ENCODE measurements around the gene PBXIP1.
"Not testable (repeated sequence)": the region's sequence is repeated elsewhere in the genome, so short reads cannot be mapped to it uniquely, and the experiment has no call there.

Gene PBXIP1

DNA sequence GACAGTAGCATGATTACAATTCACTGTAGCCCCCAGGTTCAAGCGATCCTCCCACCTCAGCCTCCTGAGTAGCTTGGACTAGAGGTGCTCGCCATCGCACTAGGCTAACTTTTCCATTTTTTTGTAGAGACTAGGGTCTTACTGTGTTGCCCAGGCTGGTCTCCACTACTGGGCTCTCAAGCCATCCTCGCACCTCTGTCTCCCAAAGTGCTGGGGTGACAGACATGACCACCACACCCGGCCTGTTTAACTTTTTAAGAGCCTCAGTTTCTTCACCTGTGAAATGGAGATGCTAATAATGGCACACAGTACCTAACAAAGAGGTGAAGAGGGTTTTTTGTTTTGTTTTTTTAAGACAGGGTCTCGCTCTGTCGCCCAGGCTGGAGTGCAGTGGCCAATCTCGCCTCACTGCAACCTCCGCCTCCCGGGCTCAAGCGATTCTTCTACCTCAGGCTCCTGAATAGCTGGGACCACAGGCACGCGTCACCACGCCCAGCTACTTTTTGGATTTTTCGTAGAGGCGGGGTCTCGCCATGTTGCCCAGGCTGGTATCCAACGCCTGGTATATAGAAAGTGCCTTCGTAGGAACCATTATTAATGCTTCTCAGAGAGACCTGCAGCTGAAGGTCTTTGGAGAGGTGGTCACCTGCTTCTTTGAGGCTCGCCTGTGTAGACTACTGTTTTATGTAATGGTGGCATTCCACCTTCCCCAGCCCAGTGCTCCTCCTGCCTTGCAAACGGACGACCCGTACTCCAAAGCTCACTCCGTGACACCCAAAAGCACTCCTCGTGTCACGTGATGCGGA is 19.9 kb downstream of the PBXIP1 start:
- no peak for DNase-seq

DNA sequence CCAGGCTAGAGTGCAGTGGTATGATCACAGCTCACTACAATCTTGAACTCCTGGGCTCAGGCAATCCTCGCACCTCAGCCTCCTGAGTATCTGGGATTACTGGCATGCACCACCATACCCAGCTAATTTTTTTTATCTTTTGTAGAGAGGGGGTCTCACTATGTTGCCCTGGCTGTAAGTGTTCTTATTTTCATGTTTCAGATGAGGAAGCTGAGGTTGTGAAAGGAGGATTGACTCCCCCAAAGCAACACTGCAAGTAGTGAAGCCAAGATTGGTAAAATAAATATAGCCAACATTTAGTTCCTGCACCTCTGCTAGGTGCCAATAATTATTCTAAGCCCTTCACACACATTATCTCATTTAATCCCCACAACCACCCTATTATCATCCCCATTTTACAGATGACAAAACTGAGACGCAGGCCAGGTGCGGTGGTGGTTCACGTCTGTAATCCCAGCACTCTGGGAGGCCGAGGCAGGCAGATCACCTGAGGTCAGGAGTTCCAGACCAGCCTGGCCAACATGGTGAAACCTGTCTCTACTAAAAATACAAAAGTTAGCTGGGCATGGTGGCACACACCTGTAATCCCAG is 21.4 kb downstream of the PBXIP1 start:
- no peak for DNase-seq

DNA sequence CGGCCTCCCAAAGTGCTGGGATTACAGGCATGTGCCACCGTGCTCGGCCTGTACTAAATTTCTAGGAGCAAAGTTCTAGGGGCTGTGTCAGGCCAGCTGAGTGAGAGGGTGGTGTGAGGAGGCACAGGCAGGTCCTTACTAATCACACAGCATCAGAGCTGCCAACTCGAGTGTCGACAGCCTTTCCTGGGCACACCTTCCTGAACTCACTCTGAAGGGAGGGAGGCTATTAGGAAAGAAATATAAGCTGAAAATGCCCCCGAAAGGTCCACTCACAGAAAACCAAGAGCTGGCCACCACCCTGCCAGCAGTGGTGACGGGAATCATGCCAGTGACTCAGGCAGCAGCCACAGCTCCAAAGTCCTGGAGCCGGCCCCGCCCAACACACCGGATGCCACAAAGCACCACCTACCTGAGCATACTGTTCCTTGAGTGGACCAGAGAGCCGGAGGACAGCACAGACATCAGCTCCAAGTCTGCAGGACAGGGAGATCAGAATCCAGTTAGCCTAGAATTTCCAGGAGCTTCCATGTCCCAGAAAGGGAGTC is 23.9 kb downstream of the PBXIP1 start:
- DNase-seq = no peak

DNA sequence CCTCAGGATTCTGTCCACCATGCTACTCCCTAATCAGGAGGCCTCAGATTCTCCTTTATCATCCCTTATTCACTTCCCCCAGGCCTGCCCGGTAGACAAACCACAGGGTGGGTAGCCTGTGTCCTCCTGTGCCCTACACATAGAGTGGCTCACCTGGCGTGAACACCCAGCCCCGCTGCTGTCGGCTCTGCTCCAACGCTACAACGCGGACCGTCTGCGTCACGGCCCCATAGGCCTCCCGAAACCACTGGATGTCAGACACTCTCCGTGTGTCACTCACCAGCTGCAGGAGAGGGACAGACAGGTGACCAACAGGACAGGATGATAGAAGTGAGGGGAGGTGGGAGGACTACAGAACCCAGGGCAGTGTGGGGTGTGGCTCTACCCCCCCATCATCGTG is 29.7 kb downstream of the PBXIP1 start:
- no peak for DNase-seq

DNA sequence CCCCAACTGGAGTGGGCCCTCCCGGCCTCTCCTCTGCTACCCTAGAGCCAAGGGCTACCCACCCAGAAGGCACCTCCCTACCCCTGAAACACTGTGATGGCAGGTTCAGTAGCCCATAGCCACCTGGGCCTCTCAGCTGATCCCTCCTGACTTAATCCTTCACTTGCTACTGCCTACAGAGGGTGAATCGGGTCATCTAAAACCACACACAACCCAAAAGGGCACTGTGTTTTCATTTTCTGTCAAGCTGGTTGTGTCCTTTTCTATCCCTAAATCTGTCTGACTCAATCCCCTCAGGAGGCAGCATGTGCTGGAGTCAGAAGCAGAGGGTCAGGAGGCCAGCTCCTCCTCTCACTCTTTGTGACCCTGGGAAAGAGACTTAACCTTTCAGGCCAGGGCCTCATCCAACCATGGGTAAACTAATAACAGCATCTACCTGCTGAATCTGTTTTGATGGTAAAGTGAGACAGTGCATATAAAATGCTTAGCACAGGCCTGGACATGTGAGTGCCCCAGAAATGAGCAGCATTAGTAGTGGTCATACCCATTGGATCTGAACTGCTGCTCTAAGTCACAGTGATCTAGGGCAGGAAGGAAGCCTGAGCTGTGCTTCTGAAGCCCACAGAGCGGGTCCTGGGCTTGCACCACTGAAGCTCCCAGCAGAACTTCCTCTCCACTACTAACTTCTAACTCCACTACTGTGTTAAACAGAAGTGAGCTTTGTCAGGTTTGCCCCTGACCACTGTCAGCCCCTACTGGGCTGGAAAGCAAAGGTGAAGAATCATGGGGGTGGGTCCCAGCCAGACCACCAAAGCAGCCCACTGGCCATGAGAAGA is 30.3 kb downstream of the PBXIP1 start:
- DNase-seq = no peak

DNA sequence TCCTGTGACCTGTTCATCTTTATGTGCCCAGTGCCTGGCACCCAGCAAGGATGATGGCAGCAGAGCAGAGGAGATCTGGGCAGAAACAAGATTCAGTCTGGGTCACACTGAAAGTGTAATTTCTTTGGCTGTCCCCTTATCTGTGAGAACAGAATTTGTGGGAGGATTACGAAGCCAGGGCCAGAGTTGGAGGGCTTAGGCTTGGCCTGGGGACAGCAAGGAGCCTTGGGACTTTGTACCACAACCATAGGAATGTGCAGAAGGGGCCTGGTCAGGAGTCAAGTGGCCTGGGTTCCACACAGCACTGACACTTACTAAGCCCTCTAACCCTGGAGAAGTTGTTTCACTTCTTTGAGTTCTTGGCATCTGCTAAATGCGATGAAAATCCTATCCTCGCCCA is 32.2 kb downstream of the PBXIP1 start:
- DNase-seq = no peak

DNA sequence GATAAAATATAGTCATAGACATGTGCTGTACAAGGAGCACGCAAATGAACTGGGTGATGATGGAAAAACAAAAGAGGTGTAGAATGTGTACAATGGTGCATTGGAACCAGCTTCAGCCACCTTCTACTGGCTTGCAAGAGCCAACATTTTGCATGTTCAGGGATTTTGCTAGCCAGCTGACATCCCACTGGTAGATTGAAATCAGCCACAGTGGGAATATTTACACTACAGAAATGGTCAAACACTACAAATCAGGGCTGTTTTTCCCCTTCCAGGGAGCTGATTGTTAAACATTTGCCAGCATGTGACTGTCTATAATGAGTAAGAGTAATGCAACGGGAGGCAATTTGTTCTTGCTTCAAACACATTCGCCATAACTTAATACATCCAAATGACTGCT is 42.6 kb downstream of the PBXIP1 start:
- DNase-seq = no peak

DNA sequence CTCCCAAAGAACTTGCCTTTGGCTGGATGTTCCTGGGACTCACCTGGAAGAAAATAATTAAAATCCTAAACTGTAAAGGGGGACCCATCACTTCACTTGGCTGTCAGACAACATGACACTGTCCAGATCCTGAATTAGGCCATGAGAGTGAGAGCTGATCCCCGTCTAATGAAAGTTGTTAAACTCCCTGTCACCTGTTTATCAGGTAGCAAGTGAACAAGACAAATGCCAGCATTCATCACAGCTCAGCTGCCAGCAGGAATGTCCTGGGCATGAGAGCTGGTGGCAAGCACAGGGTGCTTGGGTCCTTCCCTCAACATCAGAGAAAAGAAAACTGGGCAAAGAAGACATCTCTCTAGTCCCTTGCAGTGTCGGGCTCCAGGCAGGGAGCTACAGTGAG is 43.1 kb downstream of the PBXIP1 start:
- no peak for DNase-seq

DNA sequence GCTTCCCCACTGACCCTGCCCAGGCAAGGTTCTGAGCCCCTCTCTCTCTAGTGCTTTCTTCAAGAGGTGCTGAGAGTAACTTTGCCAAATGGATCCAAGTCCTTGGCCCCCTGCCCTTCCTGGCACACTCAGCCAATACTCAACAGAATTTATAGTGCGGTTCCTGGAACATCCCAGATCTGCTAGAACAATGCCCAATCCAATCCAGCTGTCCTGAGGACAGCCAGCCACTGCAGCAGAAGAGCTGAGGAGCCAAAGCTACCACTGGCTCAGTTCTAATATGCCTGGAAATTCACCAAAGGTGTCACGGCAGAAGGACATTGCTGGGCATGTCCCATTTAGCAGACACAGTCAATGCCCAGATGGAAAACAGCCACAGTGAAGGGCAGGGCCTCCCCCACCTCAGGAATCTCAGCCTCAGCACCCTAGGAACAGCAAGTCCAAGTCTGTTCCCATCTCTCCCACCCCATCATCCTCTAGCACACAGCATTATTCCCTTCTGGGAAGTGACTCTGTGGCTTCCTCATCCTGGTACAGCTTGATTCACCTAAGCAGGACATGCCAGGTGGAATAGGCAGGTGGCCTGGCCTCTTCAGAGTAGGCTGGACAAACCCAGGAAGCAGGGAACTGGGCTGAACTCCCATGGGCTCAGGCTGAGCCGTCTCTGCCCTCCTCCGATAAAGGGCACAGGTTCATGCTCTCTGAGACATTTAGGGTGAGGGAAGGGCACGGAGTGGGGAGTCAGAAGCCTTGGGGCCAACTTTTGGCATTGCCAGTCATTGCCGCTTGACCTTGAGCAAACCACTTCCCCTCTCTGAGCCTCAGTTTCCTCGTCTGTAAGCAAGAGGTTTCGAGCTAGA is 44.0 kb downstream of the PBXIP1 start:
- DNase-seq = no peak

DNA sequence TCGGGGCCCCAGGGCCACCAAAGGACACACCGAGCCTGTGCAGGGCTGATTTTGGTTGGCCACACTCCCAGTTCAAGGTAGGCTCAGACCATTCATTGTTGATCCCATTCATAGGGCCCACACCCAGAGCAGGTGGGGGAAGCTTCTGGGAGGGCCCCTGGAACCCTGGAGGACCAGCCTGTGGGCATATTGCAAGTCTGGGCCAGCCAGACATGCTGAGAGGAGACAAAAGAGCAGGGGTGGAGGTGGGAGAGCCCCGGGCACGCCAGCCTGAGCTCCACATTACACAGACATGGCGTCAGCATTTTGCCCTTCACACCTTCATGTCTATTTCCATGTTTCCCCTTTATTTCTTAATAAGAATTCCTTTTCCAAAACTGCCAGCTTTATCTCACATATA is 45.0 kb downstream of the PBXIP1 start:
- DNase-seq = no peak

DNA sequence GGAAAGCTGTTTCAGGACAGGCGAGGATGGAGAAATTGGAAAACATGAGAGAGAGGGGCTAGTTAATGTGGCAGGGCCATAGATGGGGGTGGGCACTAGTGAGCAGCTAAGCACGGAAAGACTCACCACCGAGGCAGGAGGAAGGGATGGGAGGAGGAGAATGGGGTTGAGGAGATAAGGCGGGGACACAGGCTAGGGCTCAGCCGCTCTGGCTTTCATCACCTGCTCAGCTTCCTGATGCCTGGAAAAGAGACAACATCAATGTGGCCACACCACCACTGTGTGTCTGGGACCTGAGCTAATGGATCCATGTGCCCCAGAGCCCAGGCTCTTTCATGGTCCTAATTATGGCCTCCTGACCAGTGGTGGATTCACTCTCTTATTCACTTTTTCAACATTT is 47.0 kb downstream of the PBXIP1 start:
- DNase-seq = no peak

DNA sequence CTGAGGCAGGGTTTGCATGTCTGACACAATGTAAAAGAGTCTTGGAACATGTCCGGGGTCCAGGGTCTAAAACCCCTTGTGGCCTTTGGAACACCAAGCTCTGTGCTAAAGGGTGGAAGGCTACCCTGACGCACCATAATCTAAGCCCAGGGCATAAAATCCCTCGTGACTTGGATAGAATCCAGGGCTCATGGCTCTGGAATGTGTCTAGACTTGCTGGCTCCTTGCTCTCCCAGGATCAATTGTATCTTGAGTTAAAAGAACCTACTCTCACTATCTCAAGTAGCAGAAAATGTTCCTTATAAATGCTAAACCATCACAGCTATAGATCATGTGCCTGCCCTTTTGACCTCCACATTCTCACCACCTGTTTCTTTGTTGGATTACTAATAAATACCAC is 47.8 kb downstream of the PBXIP1 start:
- not testable (repeated sequence) for DNase-seq

DNA sequence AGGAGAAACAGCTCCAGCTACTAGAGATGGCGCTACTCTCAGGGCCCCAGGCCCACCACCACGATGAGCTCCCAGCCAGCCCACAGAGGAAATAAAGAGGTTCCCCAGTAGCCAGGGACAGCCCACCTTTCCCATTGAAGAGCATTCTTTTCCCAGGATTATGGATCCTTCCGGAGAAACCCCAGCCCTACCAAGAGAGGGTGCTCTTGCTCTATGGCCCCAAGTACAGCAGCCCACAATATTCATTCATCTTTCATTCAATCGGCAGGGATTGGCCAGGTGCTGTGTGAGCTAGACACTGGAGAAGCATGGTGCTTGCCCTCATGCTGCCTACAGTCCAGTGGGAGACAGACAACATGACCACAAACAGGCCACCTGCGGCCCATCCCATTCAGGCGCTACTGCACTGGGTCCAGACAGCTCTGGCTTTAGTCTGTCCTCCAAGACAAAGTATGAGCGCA is 49.2 kb downstream of the PBXIP1 start:
- DNase-seq = no peak

DNA sequence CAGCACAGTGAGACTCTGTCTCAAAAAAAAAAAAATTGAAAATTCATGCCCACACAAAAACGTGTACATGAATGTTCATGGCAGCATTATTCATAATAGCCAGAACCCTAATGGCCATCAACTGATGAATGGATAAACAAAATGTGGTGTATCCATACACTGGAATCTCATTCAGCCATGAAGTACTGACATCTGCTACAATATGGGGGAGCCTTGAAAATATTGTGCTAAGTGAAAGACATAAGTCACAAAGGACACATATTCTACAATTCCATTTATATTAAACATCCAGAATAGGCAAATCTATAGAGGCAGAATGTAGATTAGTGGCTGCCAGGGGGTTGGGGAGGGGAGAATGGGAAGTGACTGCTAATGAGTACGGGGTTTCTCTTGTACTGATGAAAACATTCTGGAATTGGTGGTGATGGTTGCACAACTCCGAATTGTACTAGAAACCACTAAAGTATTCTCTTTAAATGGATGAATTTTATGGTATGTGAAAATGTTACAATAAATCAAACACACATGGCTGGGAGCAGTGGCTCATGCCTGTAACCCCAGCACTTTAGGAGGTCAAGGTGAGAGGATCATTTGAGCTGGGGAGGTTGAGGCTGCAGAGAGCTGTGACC is 52.8 kb downstream of the PBXIP1 start:
- no peak for DNase-seq

DNA sequence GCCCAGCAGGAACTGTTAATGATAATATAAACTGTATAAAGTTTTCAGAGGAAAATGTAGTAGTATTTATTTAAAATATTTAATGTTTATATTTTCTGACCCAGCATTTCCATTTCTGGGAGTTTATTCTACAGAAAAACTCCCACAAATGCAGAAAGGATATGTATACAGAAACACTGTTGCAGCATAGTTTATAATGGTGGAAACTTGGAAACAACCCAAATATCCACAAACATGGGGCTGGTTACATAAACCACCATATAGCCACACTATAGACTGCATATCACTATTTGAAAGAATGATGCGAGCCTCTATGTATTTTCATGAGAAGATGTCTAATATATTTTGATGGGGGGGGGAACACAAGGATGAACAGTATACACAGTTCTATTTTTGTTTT is 54.3 kb downstream of the PBXIP1 start:
- DNase-seq = no peak

DNA sequence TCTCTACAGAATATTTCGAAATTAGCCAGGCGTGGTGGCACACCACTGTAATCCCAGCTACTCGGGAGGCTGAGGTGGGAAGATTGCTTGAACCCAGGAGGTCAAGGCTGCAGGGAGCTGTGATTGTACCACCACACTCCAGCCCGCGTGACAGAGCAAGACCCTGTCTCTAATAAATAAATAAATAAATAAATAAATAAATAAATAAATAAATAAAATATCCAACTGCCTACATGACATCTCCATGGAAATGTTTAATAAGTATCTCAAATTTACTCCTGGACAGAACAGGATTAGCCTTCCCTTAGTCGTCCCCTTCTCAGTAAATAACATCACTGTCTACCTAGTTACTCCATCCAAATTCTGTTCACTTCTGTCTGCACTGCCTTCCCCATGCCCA is 56.9 kb downstream of the PBXIP1 start:
- DNase-seq = no peak

DNA sequence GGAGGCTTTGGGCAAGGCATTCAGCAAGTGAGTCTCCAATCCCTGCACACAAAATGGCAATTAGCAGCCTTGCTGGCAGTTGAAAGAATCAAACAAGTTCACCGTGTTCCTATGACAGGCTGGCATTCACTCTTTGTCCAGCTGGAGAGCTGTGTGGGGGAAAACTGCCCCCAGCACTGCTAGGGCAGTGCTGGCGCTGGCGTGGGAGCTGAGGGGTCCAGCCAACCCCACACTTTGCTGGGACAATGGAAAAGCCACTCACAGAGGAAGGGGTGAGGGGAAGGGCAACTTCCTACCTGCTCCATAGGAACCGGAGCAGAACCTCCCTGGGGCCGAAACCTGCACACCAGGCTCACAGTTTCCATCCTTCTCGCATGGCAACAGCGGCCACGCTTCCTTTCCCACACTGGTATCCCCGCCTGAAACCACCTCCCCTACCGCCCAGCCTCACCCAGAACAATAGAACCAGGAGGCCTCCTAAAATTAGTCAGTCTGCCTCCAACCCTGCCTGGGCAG is 59.1 kb downstream of the PBXIP1 start:
- DNase-seq = peak; percentile 25

DNA sequence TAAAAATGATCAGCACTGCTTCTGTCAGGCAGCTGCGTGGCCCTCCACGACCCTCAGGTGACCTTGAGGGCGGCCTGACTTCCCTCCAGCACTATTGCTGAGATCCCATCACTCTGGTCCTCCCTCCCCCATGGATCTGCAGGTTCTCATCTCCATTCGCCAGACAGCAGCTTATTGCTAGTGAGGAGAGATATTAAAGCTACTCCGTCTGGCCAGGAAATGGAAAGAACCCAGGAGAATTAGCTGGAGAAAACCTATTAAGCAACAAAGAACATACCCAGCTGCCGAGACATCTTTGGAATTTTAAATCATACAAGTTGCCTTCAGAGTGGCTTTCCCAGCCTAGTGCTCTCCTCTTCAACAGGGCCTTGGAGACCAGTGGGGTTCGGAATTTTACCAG is 60.1 kb downstream of the PBXIP1 start:
- peak; percentile 13 for DNase-seq

All from activated CD8-positive, alpha-beta memory T cell treated with anti-CD3 and anti-CD28 coated beads, Interleukin-2, amount 50 U/mL, for 48 hours (primary cell).